ENCODE results near the gene SLC16A9.

SLC16A9 gene

DNA sequence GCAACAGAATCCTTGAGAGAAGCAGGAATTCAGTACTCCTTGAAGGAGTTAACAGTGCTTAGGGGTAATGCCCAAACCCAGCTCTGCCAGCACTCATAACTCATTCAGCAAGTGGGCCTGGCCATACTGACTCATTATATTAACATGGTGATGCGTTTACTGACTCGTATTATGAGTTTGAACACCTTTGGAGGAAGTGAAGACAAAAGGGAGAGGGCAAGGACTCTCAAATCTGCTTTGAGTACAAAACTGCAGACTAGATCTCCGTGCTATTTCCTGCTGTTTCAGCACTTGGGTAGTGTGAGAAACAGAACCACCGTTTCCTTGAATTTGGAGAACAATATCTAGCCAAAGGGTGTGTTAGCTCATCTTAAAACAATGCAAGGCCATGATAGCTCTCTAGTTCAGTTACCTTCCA lies 30.8 kb downstream of the SLC16A9 start:
- TF ChIP-seq, protein P1, sequence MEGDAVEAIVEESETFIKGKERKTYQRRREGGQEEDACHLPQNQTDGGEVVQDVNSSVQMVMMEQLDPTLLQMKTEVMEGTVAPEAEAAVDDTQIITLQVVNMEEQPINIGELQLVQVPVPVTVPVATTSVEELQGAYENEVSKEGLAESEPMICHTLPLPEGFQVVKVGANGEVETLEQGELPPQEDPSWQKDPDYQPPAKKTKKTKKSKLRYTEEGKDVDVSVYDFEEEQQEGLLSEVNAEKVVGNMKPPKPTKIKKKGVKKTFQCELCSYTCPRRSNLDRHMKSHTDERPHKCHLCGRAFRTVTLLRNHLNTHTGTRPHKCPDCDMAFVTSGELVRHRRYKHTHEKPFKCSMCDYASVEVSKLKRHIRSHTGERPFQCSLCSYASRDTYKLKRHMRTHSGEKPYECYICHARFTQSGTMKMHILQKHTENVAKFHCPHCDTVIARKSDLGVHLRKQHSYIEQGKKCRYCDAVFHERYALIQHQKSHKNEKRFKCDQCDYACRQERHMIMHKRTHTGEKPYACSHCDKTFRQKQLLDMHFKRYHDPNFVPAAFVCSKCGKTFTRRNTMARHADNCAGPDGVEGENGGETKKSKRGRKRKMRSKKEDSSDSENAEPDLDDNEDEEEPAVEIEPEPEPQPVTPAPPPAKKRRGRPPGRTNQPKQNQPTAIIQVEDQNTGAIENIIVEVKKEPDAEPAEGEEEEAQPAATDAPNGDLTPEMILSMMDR (IDR thresholded peaks at IDR 0.05; ENCODE audit: insufficient read depth, low read length, poor library complexity, severe bottlenecking): no peak
- TF ChIP-seq EZH2phosphoT487 (conservative IDR thresholded peaks at IDR 0.05; ENCODE audit: low read length): no peak
- Histone ChIP-seq H4K20me1 (ENCODE audit: low read depth, low read length) (no peaks in the 10 kb centered on the region), H3K9ac (ENCODE audit: low read length) (no peak overlapping the region), H3K4me2 (ENCODE audit: low read depth, low read length, poor library complexity, severe bottlenecking) (no peak overlapping the region), H3K9me3 (ENCODE audit: insufficient read depth, low read length) (no peaks in the 10 kb centered on the region), H2AFZ (ENCODE audit: low read depth, low read length, severe bottlenecking) (no peak overlapping the region), H3K4me3 (ENCODE audit: insufficient read depth, low read length, poor library complexity, severe bottlenecking) (no peak overlapping the region), H3K36me3 (ENCODE audit: low read length) (no peaks in the 10 kb centered on the region), H3K27ac (ENCODE audit: low read depth, low read length) (no peak overlapping the region), H3F3A (ENCODE audit: insufficient read depth) (no peaks in the 10 kb centered on the region), H3K79me2 (ENCODE audit: insufficient read depth, low read length) (no peaks in the 10 kb centered on the region), H3K27me3 (ENCODE audit: low read length) (no peaks in the 10 kb centered on the region), H3K9me2 (replicated peaks; ENCODE audit: insufficient read depth, low read length) (no peaks in the 10 kb centered on the region)

DNA sequence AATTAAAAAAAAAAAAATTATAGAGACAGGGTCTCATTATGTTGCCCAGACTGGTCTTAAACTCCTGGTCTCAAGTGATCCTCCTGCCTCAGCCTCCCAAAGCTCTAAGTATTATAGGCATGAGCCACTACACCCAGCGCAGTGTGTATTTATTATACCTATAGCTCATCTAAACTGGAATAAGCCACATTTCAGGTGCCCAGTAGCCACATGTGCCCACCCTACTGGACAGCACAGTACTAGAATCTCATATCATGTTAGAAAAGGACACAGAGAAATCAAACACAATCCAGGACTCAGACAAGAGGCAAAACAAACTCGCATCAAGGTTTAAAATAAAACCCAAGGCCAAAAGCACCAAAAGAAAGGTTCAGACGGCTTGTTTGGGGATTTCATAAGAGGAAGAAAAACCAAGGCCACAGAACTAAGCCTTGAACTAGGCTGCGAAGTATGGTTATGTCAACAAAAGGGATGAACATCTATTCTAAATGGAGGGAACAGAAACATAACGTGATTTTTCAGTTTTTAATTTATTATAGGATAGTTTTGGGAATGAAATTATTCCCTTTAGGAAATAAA lies 32.3 kb downstream of the SLC16A9 start:
- no peak overlapping the region for H3K4me2 ChIP-seq (ENCODE audit: low read depth, low read length, poor library complexity, severe bottlenecking)
- no peaks in the 10 kb centered on the region for H3K9me2 ChIP-seq (replicated peaks; ENCODE audit: insufficient read depth, low read length)
- no peaks in the 10 kb centered on the region for H4K20me1 ChIP-seq (ENCODE audit: low read depth, low read length)
- no peak for TF ChIP-seq EZH2phosphoT487 (conservative IDR thresholded peaks at IDR 0.05; ENCODE audit: low read length)
- TF ChIP-seq, protein P1 (IDR thresholded peaks at IDR 0.05; ENCODE audit: insufficient read depth, low read length, poor library complexity, severe bottlenecking): no peak
- H3K4me3 ChIP-seq (ENCODE audit: insufficient read depth, low read length, poor library complexity, severe bottlenecking): no peak overlapping the region
- H3K36me3 ChIP-seq (ENCODE audit: low read length): no peaks in the 10 kb centered on the region
- no peaks in the 10 kb centered on the region for H3K79me2 ChIP-seq (ENCODE audit: insufficient read depth, low read length)
- no peaks in the 10 kb centered on the region for H3F3A ChIP-seq (ENCODE audit: insufficient read depth)
- no peaks in the 10 kb centered on the region for H3K9me3 ChIP-seq (ENCODE audit: insufficient read depth, low read length)
- no peak overlapping the region for H2AFZ ChIP-seq (ENCODE audit: low read depth, low read length, severe bottlenecking)
- H3K27ac ChIP-seq (ENCODE audit: low read depth, low read length): no peak overlapping the region
- H3K9ac ChIP-seq (ENCODE audit: low read length): no peak overlapping the region
- H3K27me3 ChIP-seq (ENCODE audit: low read length): no peaks in the 10 kb centered on the region

DNA sequence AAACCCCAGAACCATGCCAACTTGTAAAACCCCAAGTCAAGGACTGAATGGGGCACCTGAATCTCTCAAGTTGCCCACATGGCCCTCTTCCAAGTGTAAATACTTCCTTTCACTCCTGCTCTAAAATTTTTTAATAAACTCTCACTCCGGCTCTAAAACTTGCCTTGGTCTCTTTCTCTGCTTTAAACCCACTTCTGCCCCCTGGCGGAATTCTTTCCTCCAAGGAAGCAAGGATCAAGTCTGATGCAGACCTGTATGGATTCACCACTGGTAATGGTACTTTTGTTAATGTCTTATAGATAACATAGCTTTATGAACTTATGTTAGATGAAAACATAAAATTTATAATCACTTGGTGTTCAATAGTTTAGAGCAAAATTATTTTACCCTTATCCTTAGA lies 33.8 kb downstream of the SLC16A9 start:
- H3K9ac ChIP-seq (ENCODE audit: low read length): no peak overlapping the region
- no peaks in the 10 kb centered on the region for H3K36me3 ChIP-seq (ENCODE audit: low read length)
- no peak for TF ChIP-seq EZH2phosphoT487 (conservative IDR thresholded peaks at IDR 0.05; ENCODE audit: low read length)
- TF ChIP-seq, protein P1 (IDR thresholded peaks at IDR 0.05; ENCODE audit: insufficient read depth, low read length, poor library complexity, severe bottlenecking): peak; percentile 23
- no peak overlapping the region for H3K27ac ChIP-seq (ENCODE audit: low read depth, low read length)
- no peaks in the 10 kb centered on the region for H4K20me1 ChIP-seq (ENCODE audit: low read depth, low read length)
- no peak overlapping the region for H3K4me3 ChIP-seq (ENCODE audit: insufficient read depth, low read length, poor library complexity, severe bottlenecking)
- no peaks in the 10 kb centered on the region for H3K27me3 ChIP-seq (ENCODE audit: low read length)
- no peak overlapping the region for H2AFZ ChIP-seq (ENCODE audit: low read depth, low read length, severe bottlenecking)
- no peaks in the 10 kb centered on the region for H3K79me2 ChIP-seq (ENCODE audit: insufficient read depth, low read length)
- H3K9me2 ChIP-seq (replicated peaks; ENCODE audit: insufficient read depth, low read length): no peaks in the 10 kb centered on the region
- no peak overlapping the region for H3K4me2 ChIP-seq (ENCODE audit: low read depth, low read length, poor library complexity, severe bottlenecking)
- H3K9me3 ChIP-seq (ENCODE audit: insufficient read depth, low read length): no peaks in the 10 kb centered on the region
- no peaks in the 10 kb centered on the region for H3F3A ChIP-seq (ENCODE audit: insufficient read depth)

Measured in SU-DHL-6 (cell line).